Progenitor cell of endocrine pancreas (in vitro differentiated cells): ENCODE results near the gene RARA. TPM values are rescaled to one million over a fixed set of nuclear protein-coding genes. Genes with fewer than 3 reads are reported as not detected.
A peak's percentile ranks its signal among the peaks of the same experiment; 100 is the strongest.

Experiments used
- DNase-seq: peaks from one replicate; pipeline ENCODE4 v3.0.0; 2021; ENCODE audit warnings: low spot score; ENCODE audit not compliant: unreplicated experiment
- H3K27ac Mint-ChIP-seq: 2 replicates; pipeline ENCODE4 v1.8.0; 2021; ENCODE audit warnings: mild to moderate bottlenecking, moderate library complexity, mixed read lengths
- H3K27me3 Mint-ChIP-seq: 2 replicates; pipeline ENCODE4 v1.8.0; 2021; ENCODE audit warnings: mixed read lengths
- H3K36me3 Mint-ChIP-seq: 2 replicates; pipeline ENCODE4 v1.8.0; 2022; ENCODE audit warnings: mixed read lengths; ENCODE audit not compliant: insufficient read depth
- H3K4me1 Mint-ChIP-seq: 2 replicates; pipeline ENCODE4 v1.8.0; 2021; ENCODE audit warnings: low read depth, mixed read lengths
- H3K4me3 Mint-ChIP-seq: 2 replicates; pipeline ENCODE4 v1.8.0; 2021; ENCODE audit warnings: low read depth, mild to moderate bottlenecking, moderate library complexity, mixed read lengths
- H3K9me3 Mint-ChIP-seq: 2 replicates; pipeline ENCODE4 v1.8.0; 2021; ENCODE audit warnings: low read depth, mixed read lengths
- CTCF ChIP-seq: fragments of 200-600 bp; sonication (generic); IDR thresholded peaks from one replicate; pipeline ENCODE4 v1.5.0; 2021; ENCODE audit warnings: antibody characterized with exemption, mild to moderate bottlenecking; ENCODE audit not compliant: unreplicated experiment
- total RNA-seq: library from RNA; stranded (reverse); gene quantifications from 2 replicates; pipeline ENCODE4 v1.2.1, GENCODE V29; 2021

RARA gene
- total RNA-seq, 1 donor from 2014 or later: 50.8 TPM

- Mint-ChIP-seq H3K27me3 (no peaks in the 10 kb centered on the region), H3K9me3 (no peaks in the 10 kb centered on the region), H3K36me3 (peaks cover 4% of the 10 kb centered on the region), H3K4me3 (no peak overlapping the region), H3K4me1 (peaks cover 38% of the 10 kb centered on the region), H3K27ac (peak overlapping the region; percentile 82)
- TF ChIP-seq CTCF: no peak
- DNase-seq: no peak
Observed at GRCh38 chr17:40328386-40328766, 19.4 kb downstream of the RARA start.

- no peak overlapping the region for H3K4me3 Mint-ChIP-seq
- no peak for DNase-seq
- H3K9me3 Mint-ChIP-seq: no peaks in the 10 kb centered on the region
- H3K27ac Mint-ChIP-seq: no peak overlapping the region
- peaks cover 4% of the 10 kb centered on the region for H3K36me3 Mint-ChIP-seq
- no peak for TF ChIP-seq CTCF
- peaks cover 48% of the 10 kb centered on the region for H3K4me1 Mint-ChIP-seq
- no peaks in the 10 kb centered on the region for H3K27me3 Mint-ChIP-seq
Observed at GRCh38 chr17:40329839-40330794, 21.1 kb downstream of the RARA start.

- H3K27ac Mint-ChIP-seq: peak overlapping the region; percentile 93
- H3K36me3 Mint-ChIP-seq: peaks cover 4% of the 10 kb centered on the region
- peaks cover 49% of the 10 kb centered on the region for H3K4me1 Mint-ChIP-seq
- no peaks in the 10 kb centered on the region for H3K27me3 Mint-ChIP-seq
- H3K9me3 Mint-ChIP-seq: no peaks in the 10 kb centered on the region
- H3K4me3 Mint-ChIP-seq: no peak overlapping the region
- DNase-seq: no peak
- no peak for TF ChIP-seq CTCF
Observed at GRCh38 chr17:40330850-40331470, 22.0 kb downstream of the RARA start.

- peak overlapping the region; percentile 93 for H3K27ac Mint-ChIP-seq
- H3K27me3 Mint-ChIP-seq: no peaks in the 10 kb centered on the region
- H3K4me1 Mint-ChIP-seq: peaks cover 44% of the 10 kb centered on the region
Observed at GRCh38 chr17:40331743-40332641, 23.0 kb downstream of the RARA start.

More at GRCh38 chr17:40331743-40332641, 23.0 kb downstream of the RARA start:
- no peaks in the 10 kb centered on the region for H3K9me3 Mint-ChIP-seq
- peaks cover 4% of the 10 kb centered on the region for H3K36me3 Mint-ChIP-seq
- DNase-seq: no peak
- H3K4me3 Mint-ChIP-seq: no peak overlapping the region
- no peak for TF ChIP-seq CTCF
